ENCODE results near the gene B4GALT2.

B4GALT2 gene

DNA sequence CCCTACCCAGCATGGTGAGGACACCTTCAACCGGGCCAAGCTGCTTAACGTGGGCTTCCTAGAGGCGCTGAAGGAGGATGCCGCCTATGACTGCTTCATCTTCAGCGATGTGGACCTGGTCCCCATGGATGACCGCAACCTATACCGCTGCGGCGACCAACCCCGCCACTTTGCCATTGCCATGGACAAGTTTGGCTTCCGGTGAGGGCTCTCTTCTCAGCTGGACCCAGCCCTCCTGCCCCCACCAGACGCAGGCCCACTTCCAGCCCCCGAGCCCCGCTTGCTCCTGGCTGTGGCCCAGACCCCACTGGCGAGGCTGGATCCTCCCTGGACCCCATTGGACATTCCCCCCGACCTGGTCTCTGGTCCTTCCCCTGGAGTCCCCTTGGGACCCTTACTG, 5.8 kb downstream of the B4GALT2 start:
- DNase-seq (ENCODE audit: low read depth, low spot score), result no peak

DNA sequence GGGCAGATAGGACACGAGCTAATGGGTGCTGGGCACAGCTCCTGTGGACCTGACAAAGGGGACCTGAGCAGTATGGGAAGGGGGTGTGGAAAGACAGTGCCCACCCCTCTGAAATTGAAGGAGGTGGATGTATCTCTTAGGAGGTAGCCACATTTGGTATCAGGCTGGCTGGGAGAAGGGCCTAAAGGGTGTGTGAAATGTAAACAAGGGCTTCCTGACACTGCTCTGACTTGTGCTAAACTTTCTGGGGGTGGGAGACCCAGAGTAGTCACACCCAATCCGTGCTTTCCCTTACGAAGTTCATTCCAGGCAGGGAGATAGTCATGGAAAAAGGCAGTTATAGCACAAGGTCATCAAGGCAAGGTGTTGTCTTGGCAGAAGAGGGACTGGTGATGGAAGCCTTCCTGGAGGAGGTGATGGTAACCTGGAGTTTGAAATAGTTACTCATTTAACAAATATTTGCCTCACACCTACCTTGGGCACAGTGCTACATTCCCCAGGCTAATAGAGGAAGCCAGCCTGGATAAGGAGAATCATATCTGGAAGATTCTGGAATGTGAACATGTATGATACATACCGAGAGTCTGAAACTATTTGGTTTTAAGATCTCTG, 7.1 kb downstream of the B4GALT2 start:
- DNase-seq (ENCODE audit: low read depth, low spot score), result no peak

DNA sequence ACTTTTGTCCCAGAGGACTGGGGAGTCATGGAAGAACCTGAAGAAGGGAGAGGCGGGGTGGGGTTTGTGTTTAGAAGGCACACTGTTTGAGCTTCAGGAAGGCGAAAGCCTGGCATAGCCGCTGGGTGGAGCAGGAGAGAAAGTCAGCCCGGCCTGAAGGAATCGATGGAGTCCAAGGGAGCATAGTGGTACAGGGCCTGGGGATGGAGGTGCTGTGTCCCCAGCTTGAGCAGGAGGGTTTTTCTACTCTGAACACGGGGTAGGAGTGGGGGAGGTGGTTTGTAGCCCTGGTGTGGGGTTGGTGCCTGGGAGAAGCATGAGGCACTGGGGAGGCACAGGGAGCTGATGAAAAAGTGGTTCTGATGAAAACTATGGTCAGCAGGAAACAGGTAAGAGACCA, 7.7 kb downstream of the B4GALT2 start:
- no peak for DNase-seq (ENCODE audit: low read depth, low spot score)

DNA sequence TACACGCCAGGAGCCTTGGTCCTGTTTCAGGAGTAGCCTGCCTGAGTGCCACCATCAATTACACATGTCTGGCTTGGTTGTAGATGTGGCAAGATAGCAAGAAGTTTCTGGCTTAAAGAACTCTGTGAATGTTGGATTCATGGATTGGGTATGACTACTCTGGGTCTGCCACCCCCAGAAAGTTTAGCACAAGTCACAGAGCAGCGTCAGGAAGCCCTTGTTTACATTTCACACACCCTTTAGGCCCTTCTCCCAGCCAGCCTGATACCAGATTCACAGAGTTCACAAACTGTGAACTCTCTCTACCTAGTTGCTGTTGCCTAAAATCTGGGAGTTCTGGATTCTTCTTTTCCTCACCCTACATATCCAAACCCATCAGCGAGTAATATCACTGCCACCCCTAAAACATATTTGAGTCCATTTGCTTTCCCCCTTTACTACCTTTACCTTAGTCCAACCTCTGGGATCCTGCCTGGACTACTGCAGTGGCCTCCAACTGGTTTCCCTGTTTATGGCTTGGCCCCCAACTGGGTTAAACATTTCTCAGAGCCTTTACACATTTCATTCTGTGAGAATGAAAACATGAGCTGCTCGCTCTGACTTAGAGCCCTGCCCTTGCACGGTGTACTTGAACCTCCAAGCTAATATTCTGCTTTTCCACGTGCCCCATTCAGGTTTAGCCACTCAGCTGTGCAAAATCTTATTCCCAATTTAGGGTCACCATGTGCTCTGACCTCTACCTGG, 8.3 kb downstream of the B4GALT2 start:
- no peak for DNase-seq (ENCODE audit: low read depth, low spot score)

DNA sequence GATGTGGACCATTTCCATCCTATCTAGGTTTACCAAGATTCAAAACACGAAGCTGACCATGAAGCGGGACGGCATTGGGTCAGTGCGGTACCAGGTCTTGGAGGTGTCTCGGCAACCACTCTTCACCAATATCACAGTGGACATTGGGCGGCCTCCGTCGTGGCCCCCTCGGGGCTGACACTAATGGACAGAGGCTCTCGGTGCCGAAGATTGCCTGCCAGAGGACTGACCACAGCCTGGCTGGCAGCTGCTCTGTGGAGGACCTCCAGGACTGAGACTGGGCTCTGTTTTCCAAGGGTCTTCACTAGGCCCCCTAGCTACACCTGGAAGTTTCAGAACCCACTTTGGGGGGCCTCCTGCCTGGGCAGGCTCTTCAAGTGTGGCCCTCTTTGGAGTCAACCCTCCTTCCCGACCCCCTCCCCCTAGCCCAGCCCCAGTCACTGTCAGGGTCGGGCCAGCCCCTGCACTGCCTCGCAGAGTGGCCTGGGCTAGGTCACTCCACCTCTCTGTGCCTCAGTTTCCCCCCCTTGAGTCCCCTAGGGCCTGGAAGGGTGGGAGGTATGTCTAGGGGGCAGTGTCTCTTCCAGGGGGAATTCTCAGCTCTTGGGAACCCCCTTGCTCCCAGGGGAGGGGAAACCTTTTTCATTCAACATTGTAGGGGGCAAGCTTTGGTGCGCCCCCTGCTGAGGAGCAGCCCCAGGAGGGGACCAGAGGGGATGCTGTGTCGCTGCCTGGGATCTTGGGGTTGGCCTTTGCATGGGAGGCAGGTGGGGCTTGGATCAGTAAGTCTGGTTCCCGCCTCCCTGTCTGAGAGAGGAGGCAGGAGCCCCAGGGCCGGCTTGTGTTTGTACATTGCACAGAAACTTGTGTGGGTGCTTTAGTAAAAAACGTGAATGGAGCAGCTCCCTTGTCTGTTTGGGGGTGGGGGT, 11.5 kb downstream of the B4GALT2 start:
- no peak for DNase-seq (ENCODE audit: low read depth, low spot score)

DNA sequence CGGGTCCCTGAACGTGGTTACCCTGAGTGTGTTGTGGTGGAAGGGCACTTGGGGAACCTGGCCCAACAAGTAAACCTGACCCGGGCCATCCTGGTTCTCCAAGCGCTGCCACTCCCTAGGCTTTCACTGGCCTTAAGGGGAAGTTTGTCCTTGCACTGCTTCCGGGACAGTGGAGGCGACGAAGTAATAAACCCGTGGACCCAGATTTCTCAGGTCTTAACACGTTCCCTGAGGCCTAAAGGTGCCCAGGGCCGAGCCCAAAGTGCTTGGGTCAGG, 12.1 kb downstream of the B4GALT2 start:
- no peak for DNase-seq (ENCODE audit: low read depth, low spot score)

DNA sequence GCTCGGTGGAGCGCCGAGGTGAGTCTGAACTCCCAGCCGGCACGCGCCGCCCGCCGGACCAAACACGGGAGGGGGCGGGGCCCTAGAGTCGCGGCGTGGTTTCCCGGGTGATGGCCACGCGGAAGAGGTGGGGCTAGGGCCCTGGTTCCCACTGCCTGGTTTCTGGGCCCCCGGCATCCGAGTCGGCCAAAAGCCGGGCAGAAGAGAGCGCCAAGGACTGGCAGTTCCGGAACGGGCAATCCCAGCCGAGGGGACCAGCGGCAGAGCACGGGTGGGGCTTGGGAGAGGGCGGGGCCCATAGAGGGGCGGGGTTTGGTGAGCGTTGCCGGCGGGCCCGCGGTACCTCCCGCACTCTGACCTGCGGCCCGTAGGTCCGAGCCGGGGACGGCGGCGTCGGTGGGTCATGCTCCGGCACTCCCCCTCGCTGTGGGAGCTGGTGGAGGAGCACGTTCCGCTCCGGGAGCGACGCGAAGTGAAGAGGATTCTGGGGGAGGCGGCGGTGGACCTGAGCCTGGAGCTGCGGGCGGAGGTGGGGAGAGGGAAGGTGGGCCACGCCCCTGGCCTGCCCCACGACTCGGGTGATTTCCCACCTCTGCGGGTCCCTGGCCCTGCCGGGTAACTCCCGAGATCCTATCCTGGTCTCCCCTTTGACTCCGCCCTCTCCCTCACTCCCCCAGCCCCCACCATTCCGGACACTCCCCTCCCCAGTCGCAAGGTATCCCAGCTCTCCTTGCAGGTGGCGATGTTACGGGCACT, 12.6 kb downstream of the B4GALT2 start, which contains the start of gene CCDC24:
TSS of gene CCDC24 (plus strand) at position 124 of the 756 bp plus-strand sequence. CDS start at position 404, 280 bp downstream.
- DNase-seq (ENCODE audit: low read depth, low spot score), result peak; percentile 48

DNA sequence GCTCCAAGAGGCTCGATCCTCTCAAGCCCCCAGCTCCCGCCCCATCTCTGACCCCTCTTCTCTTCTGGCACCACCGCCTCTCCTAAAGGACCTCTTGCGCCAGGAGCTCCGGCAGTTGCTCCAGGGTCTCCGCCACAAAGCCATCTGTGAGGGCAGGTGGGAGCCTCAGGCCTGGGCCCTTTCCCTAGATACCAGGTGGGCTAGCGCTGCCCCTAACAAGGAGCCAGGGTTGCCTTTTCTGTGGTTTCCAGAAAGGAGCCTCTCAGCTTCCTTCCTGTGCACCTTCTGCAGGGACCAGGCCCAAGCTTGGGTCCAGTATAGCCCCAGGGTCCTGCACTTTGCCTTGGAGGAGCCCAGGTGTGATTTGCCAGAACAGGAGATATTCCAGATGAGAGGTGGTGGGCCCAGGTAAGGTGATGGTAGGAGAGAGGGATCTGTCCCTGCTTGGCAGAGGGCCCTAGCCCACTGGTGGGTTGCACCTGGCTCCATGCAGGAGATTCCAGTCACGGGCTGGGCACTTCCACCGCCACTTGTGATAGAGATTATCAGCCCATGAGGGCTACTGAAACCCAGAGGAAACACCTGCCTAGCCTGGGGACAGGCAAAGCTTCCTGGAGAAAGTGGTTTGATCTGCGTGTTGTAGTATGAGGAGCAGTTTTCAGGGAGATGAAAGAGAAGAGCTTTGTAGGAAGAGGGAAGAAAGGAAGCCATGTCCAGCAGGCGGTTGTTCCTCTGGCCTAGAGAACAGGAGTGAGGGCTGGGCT, 13.4 kb downstream of the B4GALT2 start:
- DNase-seq (ENCODE audit: low read depth, low spot score), result no peak

DNA sequence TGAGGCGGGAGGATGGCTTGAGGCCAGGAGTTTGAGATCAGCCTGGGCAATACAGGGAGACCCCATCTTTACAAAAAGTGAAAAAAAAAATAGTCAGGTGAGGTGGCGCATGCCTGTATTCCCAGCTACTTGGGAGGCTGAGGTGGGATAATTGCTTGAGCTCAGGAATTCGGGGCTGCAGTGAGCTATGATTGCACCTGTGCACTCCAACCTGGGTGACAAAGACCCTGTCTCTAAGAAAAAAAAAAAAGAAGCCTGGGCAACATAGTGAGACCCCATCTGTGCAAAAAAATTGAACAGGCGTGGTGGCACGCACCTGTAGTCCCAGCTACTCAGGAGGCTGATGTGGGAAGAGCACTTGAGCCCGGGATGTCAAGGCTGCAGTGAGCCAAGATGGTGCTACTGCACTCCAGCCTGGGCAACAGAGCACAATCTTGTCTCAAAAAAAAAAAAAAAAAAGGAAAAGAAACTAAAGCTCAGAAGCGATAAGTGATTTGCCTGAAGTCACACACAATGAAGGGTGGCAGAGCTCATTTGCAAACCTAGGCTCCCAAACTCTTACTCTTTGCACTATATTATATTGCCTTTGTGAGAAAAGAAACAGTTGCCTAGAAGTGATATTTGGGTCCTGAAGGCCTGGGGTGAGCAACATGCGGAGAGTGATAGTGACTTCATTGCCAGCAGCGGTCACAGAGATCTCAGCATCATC, 14.3 kb downstream of the B4GALT2 start:
- DNase-seq (ENCODE audit: low read depth, low spot score), result no peak

DNA sequence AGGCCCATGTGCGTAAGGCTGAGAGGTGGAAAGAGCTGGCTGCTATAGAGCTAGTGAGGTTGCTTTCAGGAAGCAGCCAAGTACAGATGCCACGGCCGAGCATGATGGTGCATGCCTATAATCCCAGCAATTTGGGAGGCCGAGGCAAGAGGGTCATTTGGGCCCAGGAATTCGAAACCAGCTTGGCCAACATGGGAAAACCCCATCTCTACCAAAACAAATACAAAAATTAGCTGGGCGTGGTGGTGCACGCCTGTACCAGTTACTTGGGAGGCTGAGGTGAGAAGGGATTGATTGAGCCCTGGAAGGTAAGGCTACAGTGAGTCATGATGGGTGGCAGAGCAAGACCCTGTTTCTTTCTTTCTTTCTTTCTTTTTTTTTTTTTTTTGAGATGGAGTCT, 15.1 kb downstream of the B4GALT2 start:
- no peak for DNase-seq (ENCODE audit: low read depth, low spot score)

DNA sequence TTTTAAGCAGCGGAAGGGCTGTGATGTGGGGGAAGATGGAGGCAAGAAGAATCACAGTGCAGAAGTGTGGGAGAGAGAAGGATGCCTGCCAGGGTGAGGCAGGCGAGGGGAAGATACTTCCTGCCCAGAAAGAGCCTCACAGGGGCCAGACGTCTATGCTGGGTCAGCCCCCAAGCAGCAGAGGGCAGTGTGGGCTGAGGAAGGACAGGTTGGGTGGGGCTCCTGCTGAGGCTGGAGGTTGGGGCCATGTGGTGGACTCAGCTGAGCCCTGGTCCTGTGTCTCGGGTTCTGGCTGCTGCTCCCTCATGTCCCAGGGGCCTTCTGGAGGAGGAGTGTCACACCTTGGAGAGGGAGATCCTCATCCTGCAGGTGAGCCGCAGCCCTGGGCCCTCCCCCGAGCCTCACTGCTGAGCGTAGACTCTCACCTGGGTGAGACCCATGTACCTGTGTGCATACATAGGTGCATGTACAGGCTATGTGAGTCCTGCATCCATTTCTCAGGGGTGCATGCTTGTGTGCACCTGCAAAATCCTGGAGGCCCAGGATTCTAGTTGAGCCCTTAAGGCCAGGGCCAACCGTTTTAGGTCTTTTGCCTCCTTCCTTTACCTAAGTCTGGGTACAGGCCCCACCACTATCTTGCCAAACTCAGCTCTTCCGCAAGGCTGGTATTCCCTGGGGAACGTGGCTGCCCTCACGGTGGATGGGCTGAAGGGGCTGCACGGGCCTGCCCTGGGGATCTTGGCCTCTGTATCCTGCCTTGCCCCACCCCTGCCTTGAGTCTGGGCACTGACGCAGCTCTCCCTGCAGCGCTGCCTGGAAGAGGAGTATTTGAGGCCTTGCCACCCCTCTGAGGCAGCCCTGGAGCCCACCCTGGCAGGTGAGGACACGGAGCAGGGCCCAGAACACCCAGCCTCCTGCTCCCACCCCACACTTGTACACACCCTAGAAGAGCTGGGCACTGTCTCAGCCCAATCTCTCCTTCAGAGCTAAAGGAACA, 16.1 kb downstream of the B4GALT2 start:
- DNase-seq (ENCODE audit: low read depth, low spot score), result no peak

DNA sequence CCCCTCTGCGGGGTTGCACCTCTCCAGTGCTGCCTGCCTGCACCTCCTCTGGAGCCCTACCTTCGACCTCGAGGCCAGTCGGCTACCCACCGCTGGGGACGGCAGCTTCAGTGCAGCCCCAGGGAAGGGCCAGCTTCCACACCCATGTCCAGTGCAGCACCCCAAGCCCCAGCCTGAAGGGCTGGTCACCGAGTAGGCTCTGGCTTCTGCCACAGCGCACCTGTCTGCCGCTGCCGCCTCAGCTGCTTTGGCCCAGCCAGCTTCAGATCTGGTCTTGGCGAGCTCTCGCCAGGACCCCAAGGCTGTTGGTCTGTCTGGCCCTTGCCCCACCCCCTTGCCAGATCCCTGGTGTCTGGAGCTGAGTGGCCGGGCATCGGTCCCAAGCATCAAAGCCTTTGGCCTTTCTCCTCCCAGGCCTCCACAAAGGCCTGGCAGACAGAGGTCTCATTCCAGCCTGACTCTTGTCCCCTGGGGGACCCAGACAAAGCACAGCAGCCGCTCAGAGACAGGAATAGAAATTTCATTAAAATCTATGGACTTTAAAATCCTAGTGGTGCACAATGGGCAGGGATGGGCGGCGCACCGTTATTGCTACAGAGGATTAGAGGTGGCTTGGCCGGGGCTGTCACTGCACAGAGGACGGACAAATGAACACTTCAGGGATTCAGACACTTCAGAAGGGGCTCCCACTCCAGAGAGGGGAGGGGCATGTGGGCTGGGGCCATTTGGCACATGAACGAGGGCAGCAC, 17.1 kb downstream of the B4GALT2 start:
- DNase-seq (ENCODE audit: low read depth, low spot score), result no peak

DNA sequence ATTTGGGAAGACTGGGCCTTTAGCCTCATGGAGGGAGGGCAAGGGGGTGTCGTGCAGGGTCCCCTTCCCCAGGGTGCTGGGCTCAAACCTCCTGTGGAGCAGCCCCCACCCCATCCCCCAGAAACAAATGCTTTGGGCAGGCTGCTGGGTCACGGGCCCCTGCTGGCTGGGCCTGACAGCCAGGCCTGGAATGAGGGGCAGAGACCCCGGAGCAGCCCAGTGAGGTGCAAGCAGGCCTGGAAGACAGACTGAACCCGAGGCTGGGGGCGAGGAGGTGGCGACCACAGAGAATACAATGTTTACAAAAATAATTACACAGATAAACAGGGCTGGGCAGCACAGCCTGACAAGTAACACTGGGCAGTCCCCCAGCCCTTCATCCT, 17.7 kb downstream of the B4GALT2 start:
- no peak for DNase-seq (ENCODE audit: low read depth, low spot score)

DNA sequence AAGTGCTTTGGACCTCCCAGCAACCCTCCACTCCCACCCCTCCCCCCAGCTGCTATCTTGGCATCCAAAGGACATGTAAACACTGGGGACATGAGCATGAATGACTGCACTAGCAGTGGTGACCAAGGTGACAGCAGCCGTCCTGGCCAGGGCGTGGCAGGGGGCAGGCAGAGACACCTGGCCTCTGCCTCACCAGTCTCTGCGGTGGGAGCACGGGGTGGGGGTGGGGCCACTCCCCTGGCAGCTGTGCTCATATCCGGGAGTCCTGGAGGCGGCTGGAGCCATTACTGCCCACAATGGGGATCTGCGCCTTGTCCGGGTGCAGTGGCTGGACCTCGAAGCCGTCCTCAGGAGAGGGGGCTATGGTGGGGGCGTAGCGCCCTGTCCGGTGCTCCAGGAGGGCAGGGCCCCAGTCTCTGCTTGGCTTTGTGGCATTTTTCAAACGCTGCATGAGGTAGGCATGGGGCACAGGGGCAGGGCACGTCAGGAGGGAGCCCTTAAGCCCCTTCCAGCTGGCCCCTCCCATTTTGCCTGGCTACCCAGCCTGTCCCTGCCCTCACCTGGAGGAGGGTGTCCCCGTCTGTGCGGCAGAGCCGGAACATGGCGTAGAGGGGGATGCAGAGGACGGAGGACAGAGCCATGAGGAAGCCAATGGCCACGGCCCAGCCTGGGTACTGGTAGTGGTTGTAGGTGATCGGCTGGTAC, 18.4 kb downstream of the B4GALT2 start:
- no peak for DNase-seq (ENCODE audit: low read depth, low spot score)

DNA sequence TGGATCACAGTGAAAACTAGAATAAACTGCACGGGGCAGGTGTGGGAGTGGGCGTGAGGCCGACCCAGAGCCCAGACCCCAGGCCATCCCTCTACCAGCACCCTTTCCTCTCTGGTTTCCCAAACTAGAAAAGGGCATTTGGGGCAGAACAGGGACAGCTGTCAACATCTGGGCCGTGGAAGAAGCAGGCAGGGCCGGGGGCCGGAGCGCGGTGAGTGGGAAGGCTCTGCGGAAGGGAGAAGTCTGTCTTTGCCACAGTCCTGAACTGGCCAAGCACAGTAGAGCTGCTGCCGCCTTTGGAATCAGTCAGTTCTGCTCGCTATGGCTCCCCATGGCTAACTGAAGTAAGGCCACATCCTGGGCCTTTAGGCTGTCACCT, 19.0 kb downstream of the B4GALT2 start:
- no peak for DNase-seq (ENCODE audit: low read depth, low spot score)

DNA sequence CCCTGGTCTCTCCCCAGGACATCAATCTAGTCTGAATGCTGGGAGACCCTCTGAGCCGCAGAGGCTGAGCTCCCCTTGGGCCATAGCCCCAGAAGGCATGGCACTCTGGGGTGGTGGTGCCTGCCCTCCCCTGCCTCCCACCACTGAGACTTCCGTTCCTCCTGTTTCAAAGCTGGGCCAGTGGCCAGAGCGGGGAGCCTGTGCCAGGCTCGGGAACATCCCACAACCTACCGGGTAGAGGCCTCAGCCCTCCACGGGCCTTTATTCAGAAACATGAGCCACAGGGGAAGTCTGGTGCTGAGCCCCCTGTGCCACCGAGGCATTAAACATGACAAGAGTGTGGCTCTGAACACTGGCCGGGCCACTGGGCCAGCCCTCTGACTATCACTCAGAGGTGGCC, 20.4 kb downstream of the B4GALT2 start:
- no peak for DNase-seq (ENCODE audit: low read depth, low spot score)

DNA sequence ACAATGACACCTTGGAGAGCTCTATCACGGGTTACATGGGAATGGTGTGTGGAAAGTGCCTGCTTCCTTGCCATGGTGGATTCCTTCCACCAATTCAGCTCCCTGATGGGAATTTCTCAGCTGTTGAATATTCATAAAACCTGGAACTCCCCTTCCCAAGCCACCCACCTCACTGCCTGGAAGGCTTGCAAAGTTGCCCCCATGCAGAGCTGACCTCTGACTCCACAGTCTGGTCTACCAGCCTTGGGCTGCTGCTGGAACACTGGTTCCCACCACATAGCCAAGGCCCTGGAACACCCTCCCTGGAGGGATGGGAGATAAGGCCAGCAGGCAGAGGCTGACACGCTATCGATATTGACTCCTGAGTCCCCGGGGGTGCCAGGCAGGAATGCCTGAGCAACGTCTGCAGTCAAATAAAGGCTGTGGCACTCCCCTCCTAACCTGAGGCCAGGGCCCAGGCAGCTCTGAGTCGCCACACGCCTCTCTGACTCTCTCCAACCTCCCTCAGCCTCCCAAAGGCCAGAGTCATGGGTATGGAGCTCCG, 21.2 kb downstream of the B4GALT2 start:
- DNase-seq (ENCODE audit: low read depth, low spot score), result no peak

DNA sequence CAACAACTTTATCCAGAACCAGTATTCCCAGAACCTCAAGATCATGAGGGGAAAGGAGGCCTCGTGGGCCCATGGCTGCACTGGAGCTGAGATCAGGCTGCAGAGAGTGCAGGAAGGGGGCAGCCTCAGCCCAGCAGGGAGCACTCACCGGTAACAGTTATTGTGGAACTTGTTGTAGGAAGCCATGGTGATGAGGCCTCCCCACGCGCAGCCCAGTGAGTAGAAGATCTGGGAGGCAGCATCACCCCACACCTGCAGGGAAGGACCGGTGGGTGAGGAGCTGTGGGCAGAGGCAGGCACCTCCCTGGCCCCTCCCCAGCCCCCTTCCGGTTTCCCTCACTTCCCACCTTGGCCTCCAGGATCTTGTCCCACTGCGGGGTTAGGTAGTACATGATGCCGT, 23.2 kb downstream of the B4GALT2 start:
- DNase-seq (ENCODE audit: low read depth, low spot score), result no peak
